H1 (cell line): ENCODE data around the gene HEBP1. TPM values are rescaled to one million over a fixed set of nuclear protein-coding genes. Genes with fewer than 3 reads are reported as not detected.

Experiments used
- CTCF ChIA-PET: fragments of 300-600 bp; sonication (Branson Sonifier 250); formaldehyde crosslinking; loops from one replicate; lab custom pipeline; 2021; ENCODE audit not compliant: partially characterized antibody; lab: Charles Lee
- POLR2A ChIA-PET: fragments of 300-600 bp; sonication (Branson Sonifier 250); formaldehyde crosslinking; loops from one replicate; lab custom pipeline; 2021; ENCODE audit warnings: inconsistent platforms; ENCODE audit not compliant: partially characterized antibody; lab: Charles Lee
- DNase-seq, 2 experiments: peaks; one replicate each; pipeline versions ENCODE4 v3.0.0 to v3.0.0-alpha.2; 2010 to 2022; ENCODE audit warnings: low spot score in 2 of 2, low read depth in 1 of 2, mixed read lengths in 1 of 2
- FAIRE-seq: peaks from 2 replicates; lab custom pipeline; 2011; peaks lifted over from hg19 to GRCh38; lab: Jason Lieb, UNC
- H2AFZ ChIP-seq: 2 replicates; pipeline ENCODE4 v1.8.1; 2012; ENCODE audit warnings: low read length, inconsistent platforms
- H2AK5ac ChIP-seq: 2 replicates; pipeline ENCODE4 v1.6.1; 2013; ENCODE audit warnings: low read depth, low read length
- H2BK120ac ChIP-seq: replicated peaks from 2 replicates; pipeline ENCODE3; 2013; ENCODE audit warnings: low read depth, low read length, inconsistent platforms
- H2BK12ac ChIP-seq: 2 replicates; pipeline ENCODE4 v1.6.1; 2013; ENCODE audit warnings: low read depth, low read length
- H2BK15ac ChIP-seq: 2 replicates; pipeline ENCODE4 v1.6.1; 2013; ENCODE audit warnings: low read length
- H2BK20ac ChIP-seq: 2 replicates; pipeline ENCODE4 v1.6.1; 2013; ENCODE audit warnings: low read length
- H2BK5ac ChIP-seq: 2 replicates; pipeline ENCODE4 v1.6.1; 2013; ENCODE audit warnings: low read depth, low read length
- H3K14ac ChIP-seq: 2 replicates; pipeline ENCODE4 v1.6.1; 2013; ENCODE audit warnings: inconsistent platforms; ENCODE audit not compliant: insufficient read length
- H3K18ac ChIP-seq: 2 replicates; pipeline ENCODE4 v1.6.1; 2013; ENCODE audit warnings: low read length; ENCODE audit errors: extremely low read depth
- H3K23ac ChIP-seq: 2 replicates; pipeline ENCODE4 v1.6.1; 2013; ENCODE audit warnings: inconsistent platforms; ENCODE audit not compliant: insufficient read length
- H3K23me2 ChIP-seq: 2 replicates; pipeline ENCODE4 v1.6.1; 2013; ENCODE audit warnings: low read depth, low read length
- H3K27ac ChIP-seq: 2 replicates; pipeline ENCODE4 v1.6.1; 2011; ENCODE audit warnings: low read depth, low read length, inconsistent platforms
- H3K27me3 ChIP-seq, 4 experiments: replicated peaks in 1 of 4; 1 replicate in 1 of 4; 2 replicates in 3 of 4; pipeline versions ENCODE4 v1.6.1 to v1.8.1; 2011 to 2013; ENCODE audit warnings: low read length in 3 of 4, mild to moderate bottlenecking in 3 of 4, inconsistent platforms in 2 of 4, mixed read lengths in 2 of 4, moderate library complexity in 1 of 4; ENCODE audit not compliant: control insufficient read depth in 3 of 4, insufficient read depth in 3 of 4; ENCODE audit errors: extremely low read depth in 1 of 4
- H3K36me3 ChIP-seq, 4 experiments: 2 replicates each; pipeline versions ENCODE4 v1.6.1 to v1.8.1; 2011 to 2013; ENCODE audit warnings: mild to moderate bottlenecking in 4 of 4, low read length in 3 of 4, moderate library complexity in 2 of 4, control low read depth in 1 of 4, inconsistent platforms in 1 of 4; ENCODE audit not compliant: insufficient read depth in 4 of 4, control insufficient read depth in 2 of 4
- H3K4ac ChIP-seq: replicated peaks from 2 replicates; pipeline ENCODE3; 2013; ENCODE audit warnings: low read length, low read depth, mixed read lengths, inconsistent platforms; ENCODE audit not compliant: insufficient read length
- H3K4me1 ChIP-seq, 4 experiments: replicated peaks in 1 of 4; 1 replicate in 1 of 4; 2 replicates in 3 of 4; pipeline versions ENCODE4 v1.6.1 to v1.8.1; 2011 to 2013; ENCODE audit warnings: low read length in 3 of 4, inconsistent platforms in 2 of 4, mixed read lengths in 1 of 4; ENCODE audit not compliant: insufficient read depth in 4 of 4, control insufficient read depth in 3 of 4
- H3K4me2 ChIP-seq, 2 experiments: 2 replicates each; pipeline versions ENCODE4 v1.6.1 to v1.8.1; 2011 to 2013; ENCODE audit warnings: low read depth in 2 of 2, low read length in 2 of 2, control low read depth in 1 of 2, inconsistent platforms in 1 of 2, mild to moderate bottlenecking in 1 of 2; ENCODE audit not compliant: insufficient read depth in 1 of 2
- H3K4me3 ChIP-seq, 4 experiments: fragments of 200-600, 300-600 bp in 1 of 4; sonication (generic), shearing (Covaris generic), sonication (Bioruptor Twin) in 1 of 4; 2 replicates each; pipeline versions ENCODE4 v1.5.1 to v1.8.1; 2011 to 2016; ENCODE audit warnings: low read length in 4 of 4, low read depth in 3 of 4, control low read depth in 2 of 4, inconsistent platforms in 2 of 4, mild to moderate bottlenecking in 2 of 4, mixed read lengths in 1 of 4, moderate library complexity in 1 of 4; ENCODE audit not compliant: insufficient read depth in 2 of 4; ENCODE audit errors: extremely low read depth in 1 of 4
- H3K56ac ChIP-seq: replicated peaks from 2 replicates; pipeline ENCODE3; 2013; ENCODE audit warnings: low read depth, mild to moderate bottlenecking, mixed read lengths, low read length, inconsistent platforms; ENCODE audit not compliant: insufficient read length
- H3K79me1 ChIP-seq: 2 replicates; pipeline ENCODE4 v1.6.1; 2013; ENCODE audit warnings: low read depth, low read length, control low read depth
- H3K79me2 ChIP-seq, 2 experiments: 2 replicates each; pipeline versions ENCODE4 v1.6.1 to v1.8.1; 2012 to 2013; ENCODE audit warnings: low read length in 2 of 2, mild to moderate bottlenecking in 2 of 2, inconsistent platforms in 1 of 2; ENCODE audit not compliant: insufficient read depth in 2 of 2, control insufficient read depth in 1 of 2
- H3K9ac ChIP-seq, 4 experiments: replicated peaks in 1 of 4; 1 replicate in 1 of 4; 2 replicates in 3 of 4; pipeline versions ENCODE4 v1.6.1 to v1.8.1; 2011 to 2013; ENCODE audit warnings: low read depth in 3 of 4, low read length in 3 of 4, control low read depth in 2 of 4, mild to moderate bottlenecking in 2 of 4, moderate library complexity in 2 of 4, inconsistent platforms in 1 of 4; ENCODE audit errors: extremely low read depth in 1 of 4
- H3K9me3 ChIP-seq, 2 experiments: 2 replicates each; pipeline versions ENCODE4 v1.6.1 to v1.8.1; 2012 to 2013; ENCODE audit warnings: mild to moderate bottlenecking in 2 of 2, moderate library complexity in 2 of 2, control low read depth in 1 of 2, inconsistent platforms in 1 of 2, low read depth in 1 of 2, low read length in 1 of 2, mixed read lengths in 1 of 2; ENCODE audit not compliant: insufficient read depth in 2 of 2
- H4K20me1 ChIP-seq, 2 experiments: replicated peaks in 1 of 2; 2 replicates each; pipeline versions ENCODE3 to v1.8.1; 2011 to 2013; ENCODE audit warnings: inconsistent platforms in 2 of 2, low read length in 2 of 2, mild to moderate bottlenecking in 1 of 2; ENCODE audit not compliant: insufficient read depth in 2 of 2, control insufficient read depth in 1 of 2
- H4K5ac ChIP-seq: 2 replicates; pipeline ENCODE4 v1.6.1; 2013; ENCODE audit warnings: low read length, low read depth, mixed read lengths, inconsistent platforms; ENCODE audit not compliant: insufficient read length
- H4K8ac ChIP-seq: 2 replicates; pipeline ENCODE4 v1.8.0; 2013; ENCODE audit warnings: mild to moderate bottlenecking, moderate library complexity, low read length, inconsistent platforms; ENCODE audit not compliant: insufficient read depth; ENCODE audit errors: extremely low read depth
- H4K91ac ChIP-seq: replicated peaks from 2 replicates; pipeline ENCODE3; 2013; ENCODE audit warnings: low read length, mixed read lengths, inconsistent platforms; ENCODE audit not compliant: insufficient read length
- CBX8 ChIP-seq: fragments of 300-800, 300-1000 bp; sonication (generic); IDR thresholded peaks from 2 replicates; pipeline ENCODE4 v1.7.1; 2016; ENCODE audit warnings: low read depth, low read length, borderline replicate concordance
- CHD1 ChIP-seq: IDR thresholded peaks from 2 replicates; pipeline ENCODE4 v1.6.1; 2012; ENCODE audit warnings: low read depth, low read length, improper control_type of control experiment
- EGR1 ChIP-seq: IDR thresholded peaks from 2 replicates; pipeline ENCODE4 v1.6.1; 2011; ENCODE audit warnings: low read depth, low read length, borderline replicate concordance
- GTF2F1 ChIP-seq: IDR thresholded peaks from 2 replicates; pipeline ENCODE4 v1.6.1; 2012; ENCODE audit warnings: low read depth, low read length, improper control_type of control experiment, borderline replicate concordance
- KDM5A ChIP-seq: fragments of 200-600 bp; IDR thresholded peaks from 2 replicates; pipeline ENCODE4 v1.7.1; 2012; ENCODE audit warnings: mild to moderate bottlenecking, low read length, inconsistent platforms, mixed read lengths
- NANOG ChIP-seq: IDR thresholded peaks from 2 replicates; pipeline ENCODE4 v1.6.1; 2011; ENCODE audit warnings: low read length, low read depth, mild to moderate bottlenecking, inconsistent platforms; ENCODE audit not compliant: insufficient read depth, poor library complexity, severe bottlenecking
- NRF1 ChIP-seq: IDR thresholded peaks from 2 replicates; pipeline ENCODE4 v1.6.1; 2011; ENCODE audit warnings: mild to moderate bottlenecking, low read depth, low read length, improper control_type of control experiment
- POLR2AphosphoS5 ChIP-seq: IDR thresholded peaks from 2 replicates; pipeline ENCODE4 v1.6.1; 2011; ENCODE audit warnings: low read depth, low read length
- RFX5 ChIP-seq: IDR thresholded peaks from 2 replicates; pipeline ENCODE4 v1.6.1; 2011; ENCODE audit warnings: low read depth, low read length, improper control_type of control experiment, borderline replicate concordance
- RNF2 ChIP-seq: fragments of 200-900, 300-1000 bp; sonication (generic); IDR thresholded peaks from 2 replicates; pipeline ENCODE4 v1.7.1; 2016; ENCODE audit warnings: borderline replicate concordance, low read depth, mild to moderate bottlenecking, antibody characterized with exemption, low read length; ENCODE audit not compliant: poor library complexity, severe bottlenecking; ENCODE audit errors: missing control alignments
- SIN3A ChIP-seq, 2 experiments: IDR thresholded peaks in 1 of 2; conservative IDR thresholded peaks in 1 of 2; 2 replicates each; pipeline ENCODE4 v1.6.1; 2011 to 2012; ENCODE audit warnings: low read length in 2 of 2, improper control_type of control experiment in 1 of 2, low read depth in 1 of 2, mild to moderate bottlenecking in 1 of 2
- SIRT6 ChIP-seq: IDR thresholded peaks from one replicate; pipeline ENCODE4 v1.7.1; 2012; ENCODE audit warnings: low read length, inconsistent platforms
- SRF ChIP-seq: IDR thresholded peaks from 2 replicates; pipeline ENCODE4 v1.6.1; 2011; ENCODE audit warnings: mild to moderate bottlenecking, low read depth, low read length, moderate library complexity
- SUZ12 ChIP-seq: fragments of 200-600 bp; sonication (generic); IDR thresholded peaks from 2 replicates; pipeline ENCODE4 v1.6.1; 2012; ENCODE audit warnings: mild to moderate bottlenecking, inconsistent platforms, low read length, moderate library complexity, mixed read lengths
- WGBS, 2 experiments: shearing (Covaris generic) in 1 of 2; methylation state at CpG; one replicate each; pipeline versions ENCODE4 v1.1.6 to v1.1.7; 2013 to 2015; ENCODE audit warnings: low lambda C conversion rate in 2 of 2, mixed read lengths in 2 of 2, inconsistent platforms in 1 of 2, low coverage in 1 of 2, missing lambda C conversion rate in 1 of 2; ENCODE audit not compliant: insufficient replicate concordance in 2 of 2, insufficient coverage in 1 of 2, insufficient read length in 1 of 2; ENCODE audit errors: extremely low coverage in 1 of 2, missing lambda C conversion rate in 1 of 2; 5-methylcytosine and 5-hydroxymethylcytosine counted together
- polyA plus RNA-seq, 7 experiments: library from polyadenylated mRNA; depleted of rRNA in 3 of 7; stranded (reverse) in 5 of 7; unstranded in 2 of 7; fragments of >200 nt in 5 of 7; fragments of 200-250 nt in 2 of 7; gene quantifications; 1 replicate in 5 of 7; 2 replicates in 1 of 7; 4 replicates in 1 of 7; pipeline versions ENCODE4 v1.2.1 to v1.2.3, GENCODE V29; 2011 to 2013; ENCODE audit warnings: missing spikeins in 2 of 7, mixed read lengths in 2 of 7
- total RNA-seq: library from RNA; stranded (reverse); fragmentation: NEBNext Ultra II Directional; extraction: Animal tissue kit (Norgen Biotek cat#: 25700); gene quantifications from 2 replicates; pipeline ENCODE4 v1.2.1, GENCODE V29; 2021

The HEBP1 gene
- total and polyA plus RNA-seq, 2 of the 8 experiments (the other 6 are each of a cell fraction or from before 2014, with no cell fraction given), result 30.8 to 56.1 TPM

DNA sequence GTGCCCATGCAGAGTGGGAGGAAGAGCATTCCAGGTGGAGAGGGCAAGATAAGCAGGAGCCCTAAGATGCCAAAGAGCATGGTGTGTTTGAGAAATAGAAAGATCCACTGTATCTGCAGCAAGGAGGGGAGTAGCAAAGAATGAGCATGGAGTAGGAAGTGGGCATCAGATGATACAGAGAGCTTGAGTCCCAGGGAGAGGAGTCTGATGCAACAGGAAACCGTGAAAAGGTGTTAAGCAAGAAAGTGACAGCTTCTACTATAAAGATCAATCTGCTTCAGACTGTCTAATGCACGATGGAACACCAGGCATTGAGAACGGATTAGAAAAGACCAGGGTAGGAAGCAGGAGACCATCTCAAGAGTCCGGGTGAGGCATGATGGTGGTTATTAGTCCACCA, 35.8 kb downstream of the HEBP1 start:
- Histone ChIP-seq H3K23me2 (no peaks in the 10 kb centered on the region; the same call in 1 of the 2 replicates), H3K4me3 (no peak overlapping the region), H2BK12ac (no peak overlapping the region), H3K56ac (no peak overlapping the region), H4K5ac (no peak overlapping the region), H3K9me3 (no peaks in the 10 kb centered on the region), H4K20me1 (no peaks in the 10 kb centered on the region), H3K14ac (no peak overlapping the region), H2AFZ (no peak overlapping the region), H3K79me1 (no peaks in the 10 kb centered on the region), H2BK120ac (no peak overlapping the region), H3K4me2 (no peak overlapping the region), H2BK15ac (no peak overlapping the region), H3K27me3 (no peaks in the 10 kb centered on the region), H3K18ac (no peak overlapping the region), H2BK5ac (no peak overlapping the region), H4K8ac (no peak overlapping the region), H3K4ac (no peak overlapping the region), H2BK20ac (no peak overlapping the region), H3K9ac (no peak overlapping the region), H3K23ac (no peak overlapping the region), H3K36me3 (peaks cover 0 to 2% (median 0%) of the 10 kb centered on the region in 4 experiments; a peak in 2 of 8 replicates), H3K79me2 (no peaks in the 10 kb centered on the region), H2AK5ac (no peak overlapping the region), H3K27ac (no peak overlapping the region), H4K91ac (no peak overlapping the region), H3K4me1 (no peaks in the 10 kb centered on the region)
- ChIA-PET CTCF (interaction anchor here (1.0 to 2.6 kb wide), 7 partner anchors 11 to 292 kb away, joined by 3 to 13 read pairs (median 4); no protein-coding TSS in a partner anchor), POLR2A (interaction anchor here (0.6 to 0.9 kb wide), 2 partner anchors 15 to 36 kb away, joined by 3 to 4 read pairs; no protein-coding TSS in a partner anchor)
- FAIRE-seq (no peak), DNase-seq (no peak)
- 93% methylated on average over 4 of the region's 4 CpGs; no CpG with 5 or more reads in 1 of the 2 experiments for WGBS, 2 experiments
- TF ChIP-seq NANOG, result no peak
- TF ChIP-seq KDM5A, result no peak
- TF ChIP-seq RNF2, result no peak
- no peak for TF ChIP-seq SUZ12
- TF ChIP-seq SRF, result no peak
- no peak for TF ChIP-seq SIN3A (conservative IDR thresholded peaks at IDR 0.05 in 1 of 2, IDR thresholded peaks at IDR 0.05 in 1 of 2; ENCODE audit: low read depth in 1 of 2, low read length in 2 of 2)
- TF ChIP-seq NRF1, result no peak
- no peak for TF ChIP-seq CHD1
- no peak for TF ChIP-seq CBX8
- TF ChIP-seq SIRT6, result no peak
- no peak for TF ChIP-seq EGR1
- TF ChIP-seq GTF2F1, result no peak
- TF ChIP-seq POLR2AphosphoS5, result no peak
- no peak for TF ChIP-seq RFX5
